Activated CD8-positive, alpha-beta T cell treated with anti-CD3 and anti-CD28 coated beads for 36 hours (primary cell): ENCODE results near the gene ASPSCR1. TPM values are rescaled to one million over a fixed set of nuclear protein-coding genes. Genes with fewer than 3 reads are reported as not detected.

Source experiments
- ATAC-seq: fragments of 200-7000 bp; cut with Tn5 transposase; one replicate; pipeline ENCODE4 v1.10.0; 2021; ENCODE audit warnings: mild to moderate bottlenecking, moderate library complexity
- CTCF ChIA-PET: fragments of 350-600 bp; sonication (Branson Sonifier 250); formaldehyde crosslinking; loops from one replicate; lab custom pipeline; 2021; ENCODE audit warnings: antibody characterized with exemption; lab: Charles Lee
- POLR2A ChIA-PET: fragments of 350-600 bp; sonication (Branson Sonifier 250); formaldehyde crosslinking; loops from one replicate; lab custom pipeline; 2021; ENCODE audit warnings: antibody characterized with exemption; lab: Charles Lee
- DNase-seq: peaks from one replicate; pipeline ENCODE4 v3.0.0-alpha.2; 2020
- H3K27ac Mint-ChIP-seq: one replicate; pipeline ENCODE4 v1.8.0; 2021; ENCODE audit warnings: mild to moderate bottlenecking, mixed read lengths
- H3K27me3 Mint-ChIP-seq: one replicate; pipeline ENCODE4 v1.8.0; 2021; ENCODE audit warnings: mixed read lengths
- H3K36me3 Mint-ChIP-seq: one replicate; pipeline ENCODE4 v1.8.0; 2021; ENCODE audit warnings: low read depth, mixed read lengths
- H3K4me1 Mint-ChIP-seq: one replicate; pipeline ENCODE4 v1.8.0; 2021; ENCODE audit warnings: low read depth, mixed read lengths
- H3K4me3 Mint-ChIP-seq: one replicate; pipeline ENCODE4 v1.8.0; 2021; ENCODE audit warnings: mild to moderate bottlenecking, moderate library complexity, mixed read lengths
- H3K9me3 Mint-ChIP-seq: one replicate; pipeline ENCODE4 v1.8.0; 2021; ENCODE audit warnings: mixed read lengths
- CTCF ChIP-seq: fragments of 200-600 bp; IDR thresholded peaks from one replicate; pipeline ENCODE4 v1.8.0; 2022; ENCODE audit warnings: antibody characterized with exemption, mild to moderate bottlenecking
- intact Hi-C: fragments of 100-400 bp; cut with micrococcal nuclease; formaldehyde crosslinking; loops from one replicate; pipeline ENCODE4 v1.10.0; 2022
- total RNA-seq, 2 experiments: library from RNA; stranded (reverse); gene quantifications; one replicate each; pipeline ENCODE4 v1.2.3, GENCODE V29; 2021

Gene ASPSCR1
- total RNA-seq, 2 experiments from 2014 or later = 18.7 to 24.5 TPM

GRCh38 chr17:82018989-82019689 lies 41.7 kb downstream of the ASPSCR1 start:
- Mint-ChIP-seq H3K27ac (no peak overlapping the region), H3K27me3 (no peaks in the 10 kb centered on the region), H3K9me3 (no peaks in the 10 kb centered on the region), H3K4me1 (peaks cover 11% of the 10 kb centered on the region), H3K4me3 (no peak overlapping the region), H3K36me3 (peaks cover 5% of the 10 kb centered on the region)
- intact Hi-C loops = no loop called here
- no peak for DNase-seq
- CTCF ChIA-PET = interaction anchor here (0.5 to 6.5 kb wide), 29 partner anchors 9 to 201 kb away, joined by 3 to 121 read pairs (median 4); partner anchors contain the start of genes DCXR, NOTUM, PYCR1 and RAC3
- POLR2A ChIA-PET = interaction anchor here (0.5 to 1.5 kb wide), 2 partner anchors 60 to 315 kb away, joined by 3 read pairs; no protein-coding TSS in a partner anchor
- ATAC-seq = no peak
- TF ChIP-seq CTCF = no peak

- no peak overlapping the region for H3K27ac Mint-ChIP-seq
- ATAC-seq = no peak
- no peaks in the 10 kb centered on the region for H3K27me3 Mint-ChIP-seq
- H3K36me3 Mint-ChIP-seq = peaks cover 5% of the 10 kb centered on the region
- peak; percentile 95 for TF ChIP-seq CTCF
- intact Hi-C loops = loop anchor here (5.0 to 10.0 kb wide), 2 partner anchors 63 to 135 kb away; no protein-coding TSS in a partner anchor
- H3K9me3 Mint-ChIP-seq = no peaks in the 10 kb centered on the region
- peaks cover 12% of the 10 kb centered on the region for H3K4me1 Mint-ChIP-seq
- DNase-seq = peak; percentile 83
- ChIA-PET CTCF (interaction anchor here (0.5 to 6.5 kb wide), 32 partner anchors 8 to 356 kb away, joined by 3 to 121 read pairs (median 4); partner anchors contain the start of genes DCXR, MAFG, NOTUM and PYCR1), POLR2A (interaction anchor here (0.5 to 2.2 kb wide), 6 partner anchors 41 to 316 kb away, joined by 3 to 9 read pairs (median 3); no protein-coding TSS in a partner anchor)
- no peak overlapping the region for H3K4me3 Mint-ChIP-seq
These were observed 42.5 kb downstream of the ASPSCR1 start for GRCh38 chr17:82019690-82020571.

- Mint-ChIP-seq H3K27ac (no peak overlapping the region), H3K9me3 (no peaks in the 10 kb centered on the region), H3K4me3 (peak overlapping the region; percentile 89), H3K36me3 (peaks cover 5% of the 10 kb centered on the region), H3K4me1 (peaks cover 12% of the 10 kb centered on the region), H3K27me3 (no peaks in the 10 kb centered on the region)
- ATAC-seq (no peak), DNase-seq (no peak)
- POLR2A ChIA-PET = interaction anchor here (0.6 to 2.2 kb wide), 6 partner anchors 42 to 75 kb away, joined by 3 to 9 read pairs (median 3); no protein-coding TSS in a partner anchor
- intact Hi-C loops = loop anchor here (5.0 to 10.0 kb wide), 2 partner anchors 63 to 134 kb away; no protein-coding TSS in a partner anchor
- no peak for TF ChIP-seq CTCF
- CTCF ChIA-PET = interaction anchor here (1.0 to 6.5 kb wide), 27 partner anchors 10 to 357 kb away, joined by 3 to 121 read pairs (median 5); partner anchors contain the start of genes DCXR, MAFG, NOTUM and PYCR1
These were observed 43.2 kb downstream of the ASPSCR1 start for GRCh38 chr17:82020572-82021106.

- ATAC-seq (no peak), DNase-seq (peak; percentile 84)
- peak; percentile 75 for TF ChIP-seq CTCF
- Mint-ChIP-seq H3K4me1 (peaks cover 12% of the 10 kb centered on the region), H3K27ac (peak overlapping the region; percentile 34), H3K9me3 (no peaks in the 10 kb centered on the region), H3K27me3 (no peaks in the 10 kb centered on the region), H3K4me3 (peak overlapping the region; percentile 89), H3K36me3 (peaks cover 5% of the 10 kb centered on the region)
- ChIA-PET CTCF (interaction anchor here (0.7 to 6.5 kb wide), 23 partner anchors 9 to 358 kb away, joined by 3 to 121 read pairs (median 4); partner anchors contain the start of genes ARL16, DCXR, HGS and MAFG), POLR2A (interaction anchor here (0.6 to 2.2 kb wide), 7 partner anchors 9 to 75 kb away, joined by 3 to 9 read pairs (median 3); partner anchors contain the start of gene ASPSCR1)
- intact Hi-C loops = loop anchor here (5.0 to 10.0 kb wide), 2 partner anchors 64 to 133 kb away; no protein-coding TSS in a partner anchor
These were observed 43.9 kb downstream of the ASPSCR1 start for GRCh38 chr17:82021107-82021899.
